Endothelial cell of umbilical vein (primary cell): Measurements from ENCODE around the gene RNF133. TPM values are rescaled to one million over a fixed set of nuclear protein-coding genes. Genes with fewer than 3 reads are reported as not detected.

Source experiments
- BruUV-seq: library from RNA; stranded (reverse); fragments of 400-500 nt; replicated peaks from 2 replicates; lab custom pipeline; 2021; lab: Mats Ljungman, UMichigan
- CTCF ChIA-PET: fragments of 300-600, 350-600 bp; sonication (Branson Sonifier 250); formaldehyde crosslinking; loops from one replicate; lab custom pipeline; 2021; ENCODE audit warnings: antibody characterized with exemption, inconsistent platforms; lab: Charles Lee
- POLR2A ChIA-PET: fragments of 300-600, 350-600 bp; sonication (Branson Sonifier 250); formaldehyde crosslinking; loops from one replicate; lab custom pipeline; 2021; ENCODE audit warnings: antibody characterized with exemption, inconsistent platforms; lab: Charles Lee
- DNase-seq: peaks from one replicate; pipeline ENCODE4 v3.0.0-alpha.2; 2011; ENCODE audit warnings: low read depth, low spot score
- FAIRE-seq: peaks from 2 replicates; lab custom pipeline; 2011; peaks lifted over from hg19 to GRCh38; lab: Jason Lieb, UNC
- H2AFZ ChIP-seq: 2 replicates; pipeline ENCODE4 v1.6.0; 2012; ENCODE audit warnings: low read depth, low read length, control low read depth, inconsistent platforms
- H3K27ac ChIP-seq: 2 replicates; pipeline ENCODE4 v1.5.1; 2011; ENCODE audit warnings: low read depth, mild to moderate bottlenecking, control low read depth, low read length, moderate library complexity; ENCODE audit not compliant: insufficient read depth
- H3K27me3 ChIP-seq, 2 experiments: 2 replicates each; pipeline versions ENCODE4 v1.6.0 to v1.6.1; 2011; ENCODE audit warnings: low read length in 2 of 2, mixed read lengths in 1 of 2; ENCODE audit not compliant: control insufficient read depth in 2 of 2, insufficient read depth in 2 of 2
- H3K36me3 ChIP-seq, 2 experiments: 2 replicates in 1 of 2; 3 replicates in 1 of 2; pipeline ENCODE4 v1.5.1; 2011; ENCODE audit warnings: low read length in 2 of 2, mild to moderate bottlenecking in 1 of 2, moderate library complexity in 1 of 2; ENCODE audit not compliant: control insufficient read depth in 2 of 2, insufficient read depth in 2 of 2; ENCODE audit errors: extremely low read depth in 1 of 2
- H3K4me1 ChIP-seq: 3 replicates; pipeline ENCODE4 v1.5.1; 2011; ENCODE audit warnings: mild to moderate bottlenecking, low read length; ENCODE audit not compliant: control insufficient read depth, insufficient read depth; ENCODE audit errors: extremely low read depth
- H3K4me2 ChIP-seq: 2 replicates; pipeline ENCODE4 v1.6.1; 2011; ENCODE audit warnings: low read length, control low read depth, mixed read lengths; ENCODE audit not compliant: insufficient read depth
- H3K4me3 ChIP-seq, 3 experiments: fragments of 200-600 bp in 1 of 3; sonication (generic), shearing (Covaris generic) in 1 of 3; replicated peaks in 1 of 3; 2 replicates each; pipeline ENCODE4 v1.5.1; 2011 to 2016; ENCODE audit warnings: control low read depth in 3 of 3, low read length in 3 of 3, mild to moderate bottlenecking in 2 of 3, inconsistent platforms in 1 of 3, low read depth in 1 of 3, moderate library complexity in 1 of 3; ENCODE audit not compliant: insufficient read depth in 1 of 3
- H3K79me2 ChIP-seq: 2 replicates; pipeline ENCODE4 v1.6.0; 2012; ENCODE audit warnings: low read length, inconsistent platforms; ENCODE audit not compliant: control insufficient read depth, insufficient read depth
- H3K9ac ChIP-seq: replicated peaks from 2 replicates; pipeline ENCODE3; 2011; ENCODE audit warnings: low read length, control low read depth; ENCODE audit not compliant: insufficient read depth; ENCODE audit errors: extremely low read depth
- H3K9me1 ChIP-seq: replicated peaks from 3 replicates; pipeline ENCODE4 v1.6.0; 2011; ENCODE audit warnings: mild to moderate bottlenecking, low read length; ENCODE audit not compliant: control insufficient read depth, insufficient read depth; ENCODE audit errors: extremely low read depth
- H3K9me3 ChIP-seq: replicated peaks from 2 replicates; pipeline ENCODE4 v1.5.1; 2012; ENCODE audit warnings: low read length, inconsistent platforms; ENCODE audit not compliant: control insufficient read depth, insufficient read depth
- H4K20me1 ChIP-seq: replicated peaks from 2 replicates; pipeline ENCODE3; 2011; ENCODE audit warnings: mild to moderate bottlenecking, low read length; ENCODE audit not compliant: control insufficient read depth, insufficient read depth; ENCODE audit errors: extremely low read depth
- CTCF ChIP-seq, 2 donors: IDR thresholded peaks; 1 replicate in 1 of 2; 2 replicates in 1 of 2; pipeline ENCODE4 v1.5.1; 2011; ENCODE audit warnings: low read length in 2 of 2, mild to moderate bottlenecking in 2 of 2, moderate library complexity in 2 of 2, control low read depth in 1 of 2, inconsistent platforms in 1 of 2, low read depth in 1 of 2; ENCODE audit not compliant: insufficient read depth in 1 of 2; ENCODE audit errors: extremely low read depth in 1 of 2
- EZH2 ChIP-seq: IDR thresholded peaks from 2 replicates; pipeline ENCODE4 v1.6.1; 2012; ENCODE audit warnings: borderline replicate concordance, low read depth, mild to moderate bottlenecking, moderate library complexity, low read length, inconsistent platforms; ENCODE audit not compliant: severe bottlenecking
- FOS ChIP-seq: IDR thresholded peaks from 2 replicates; pipeline ENCODE4 v1.6.1; 2011; ENCODE audit warnings: mild to moderate bottlenecking, low read length, moderate library complexity, borderline replicate concordance; ENCODE audit not compliant: insufficient read depth
- GATA2 ChIP-seq: IDR thresholded peaks from 2 replicates; pipeline ENCODE4 v1.7.0; 2011; ENCODE audit warnings: low read depth, mild to moderate bottlenecking, moderate library complexity, mixed read lengths, low read length; ENCODE audit not compliant: insufficient read length, insufficient read depth
- JUN ChIP-seq: IDR thresholded peaks from 2 replicates; pipeline ENCODE4 v1.6.1; 2011; ENCODE audit warnings: borderline replicate concordance, low read depth; ENCODE audit not compliant: insufficient read length, insufficient read depth
- MYC ChIP-seq: IDR thresholded peaks from one replicate; pipeline ENCODE4 v1.6.1; 2011; ENCODE audit warnings: mild to moderate bottlenecking, low read depth, low read length
- POLR2A ChIP-seq: IDR thresholded peaks from 2 replicates; pipeline ENCODE4 v1.6.1; 2012; ENCODE audit warnings: low read depth, mild to moderate bottlenecking, control low read depth, low read length
- POLR2AphosphoS5 ChIP-seq: IDR thresholded peaks from 2 replicates; pipeline ENCODE4 v1.6.1; 2012; ENCODE audit warnings: low read depth, mild to moderate bottlenecking, control low read depth, low read length, moderate library complexity; ENCODE audit not compliant: insufficient read depth
- dilution Hi-C: fragments of 300-500 bp; cut with MboI; formaldehyde crosslinking; loops from one replicate; pipeline ENCODE4 v1.15.0; 2019; ENCODE audit warnings: low sequenced_read_pairs; ENCODE audit not compliant: extremely low pct_ligation_motif_present
- intact Hi-C: fragments of 100-400 bp; cut with micrococcal nuclease; formaldehyde crosslinking; loops from one replicate; pipeline ENCODE4 v1.10.0; 2022
- polyA plus RNA-seq, 4 experiments: library from polyadenylated mRNA; depleted of rRNA in 3 of 4; stranded (reverse) in 3 of 4; unstranded in 1 of 4; fragments of >200 nt; gene quantifications; 2 replicates each; pipeline versions ENCODE4 v1.2.1 to v1.2.3, GENCODE V29; 2011 to 2012; ENCODE audit warnings: missing spikeins in 1 of 4
- total RNA-seq: library from RNA; stranded (reverse); gene quantifications from 2 replicates; pipeline ENCODE4 v1.2.3, GENCODE V29; 2021
- TF ChIP-seq, protein P1 (sequence below): IDR thresholded peaks from 2 replicates; pipeline ENCODE4 v1.6.1; 2011; ENCODE audit not compliant: insufficient read depth, insufficient read length

Gene RNF133
- total and polyA plus RNA-seq, 2 donors (not counting 3 experiments of a cell fraction or from before 2014, with no cell fraction given): 0.93 TPM; not detected in 1

GRCh38 chr7:122684504-122684903 lies 14.4 kb downstream of the RNF133 start:
- H2AFZ ChIP-seq: no peak overlapping the region
- no peaks in the 10 kb centered on the region for H3K9me1 ChIP-seq
- no peak for FAIRE-seq
- H3K4me2 ChIP-seq: no peak overlapping the region
- no peaks in the 10 kb centered on the region for H3K36me3 ChIP-seq
- no peak overlapping the region for H3K4me3 ChIP-seq
- no peak overlapping the region for H3K27ac ChIP-seq
- TF ChIP-seq CTCF (IDR thresholded peaks at IDR 0.05; ENCODE audit: extremely low read depth in 1 of 2, insufficient read depth in 1 of 2, low read depth in 1 of 2, low read length in 2 of 2) (no peak), EZH2 (no peak), GATA2 (no peak), JUN (no peak), FOS (no peak), POLR2A (no peak), POLR2AphosphoS5 (no peak), MYC (no peak)
- TF ChIP-seq, protein P1, sequence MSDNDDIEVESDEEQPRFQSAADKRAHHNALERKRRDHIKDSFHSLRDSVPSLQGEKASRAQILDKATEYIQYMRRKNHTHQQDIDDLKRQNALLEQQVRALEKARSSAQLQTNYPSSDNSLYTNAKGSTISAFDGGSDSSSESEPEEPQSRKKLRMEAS: no peak
- H3K27me3 ChIP-seq: no peaks in the 10 kb centered on the region
- H3K9ac ChIP-seq: no peak overlapping the region
- H3K9me3 ChIP-seq: no peaks in the 10 kb centered on the region
- BruUV-seq: no TSS peak
- H3K79me2 ChIP-seq: no peaks in the 10 kb centered on the region
- ChIA-PET CTCF (no interaction called here), POLR2A (no interaction called here)
- intact Hi-C loops: no loop called here
- no peak for DNase-seq
- no peaks in the 10 kb centered on the region for H3K4me1 ChIP-seq
- dilution Hi-C loops: no loop called here
- H4K20me1 ChIP-seq: no peaks in the 10 kb centered on the region
